NK-92 treated with Interleukin-12 subunit alpha and Interleukin-12 subunit beta, amount 100 ng/mL, for 24 hours (cell line): ENCODE measurements around the gene PIK3C2B.

Experiments
- DNase-seq: peaks from one replicate; lab custom pipeline; 2025; lab: John Stamatoyannopoulos, UW

PIK3C2B gene

DNA sequence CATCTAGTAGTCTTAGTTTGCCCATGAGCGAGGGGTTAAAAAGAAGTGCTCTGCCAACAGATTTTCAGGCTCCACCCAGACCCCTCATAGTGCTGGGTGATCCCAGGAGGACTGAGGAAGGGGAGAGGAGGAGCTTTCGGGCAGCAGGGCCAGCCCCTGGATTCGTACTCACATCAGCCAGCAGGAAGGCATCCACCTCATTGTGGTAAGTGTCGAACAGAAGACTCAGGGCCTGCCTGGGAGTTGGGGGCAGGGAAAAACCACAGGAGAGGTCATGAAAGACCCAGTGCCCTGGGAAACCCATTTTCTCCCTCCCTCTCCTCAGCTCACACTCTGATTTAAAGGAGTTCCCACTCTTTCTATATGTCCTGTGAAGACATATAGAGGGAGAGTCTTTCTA is 34.9 kb downstream of the PIK3C2B start:
- DNase-seq, result no peak

DNA sequence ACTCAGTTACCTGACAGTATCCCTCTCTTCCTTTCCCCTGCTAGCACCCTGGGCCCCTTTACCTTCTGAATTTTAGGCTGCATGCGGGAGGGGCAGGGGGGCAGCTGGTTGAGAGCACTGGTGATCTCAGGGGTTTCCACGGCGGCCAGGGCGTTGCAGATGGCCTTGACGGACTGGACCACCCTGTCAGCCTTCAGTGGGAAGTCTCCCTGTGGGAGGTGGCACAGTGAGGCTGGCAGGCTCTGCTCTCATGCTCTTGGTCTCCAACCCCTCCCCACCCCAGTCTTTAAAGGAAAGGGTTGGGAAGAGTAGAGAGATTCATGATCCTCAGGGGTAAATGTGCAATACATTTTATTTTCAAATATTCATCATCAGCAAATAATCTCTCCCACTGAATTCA is 36.9 kb downstream of the PIK3C2B start:
- DNase-seq, result no peak

DNA sequence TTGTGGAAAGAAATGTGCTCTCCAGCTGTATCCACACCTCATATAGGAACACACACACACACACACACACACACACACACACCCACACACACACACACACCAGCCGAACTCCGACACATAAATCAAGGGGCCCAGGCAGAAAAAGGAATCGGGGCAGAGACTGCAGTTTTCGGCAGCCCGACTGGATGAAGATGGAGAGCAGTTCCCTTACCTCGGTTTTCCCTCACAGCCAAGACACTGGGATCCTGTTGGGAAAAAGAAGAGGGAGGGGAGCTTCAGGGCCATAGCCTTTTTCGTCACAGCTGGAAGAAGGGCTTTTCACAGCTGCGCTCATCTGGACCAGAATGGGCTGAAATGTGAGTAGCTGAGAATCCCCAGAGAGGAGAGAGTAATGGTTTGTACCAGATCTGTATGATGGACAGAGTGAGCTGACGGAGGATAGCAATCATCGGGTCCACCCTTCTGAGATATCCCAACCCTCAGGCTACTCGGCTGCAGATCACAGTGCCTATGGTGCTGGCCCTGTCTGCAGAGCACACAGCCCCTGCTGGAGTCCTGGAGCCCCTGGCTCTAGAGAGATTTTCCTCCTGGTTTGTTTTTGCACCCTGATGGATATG is 37.7 kb downstream of the PIK3C2B start:
- no peak for DNase-seq

DNA sequence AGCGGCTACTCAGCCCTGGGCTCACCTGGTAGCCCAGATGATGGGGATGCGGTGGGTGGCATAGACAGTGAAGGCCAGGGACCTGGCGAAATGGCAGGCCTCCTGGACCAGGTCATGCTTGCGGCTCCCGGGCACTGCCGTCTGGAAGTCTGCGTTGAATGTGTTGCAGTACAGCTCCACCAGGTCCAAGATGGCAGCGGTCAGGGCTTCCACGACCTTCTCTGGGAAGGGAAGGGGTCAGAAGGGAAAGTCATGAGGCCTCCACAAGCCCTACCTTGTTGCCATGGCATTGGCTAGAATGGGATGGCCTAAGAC is 38.8 kb downstream of the PIK3C2B start:
- DNase-seq, result no peak

DNA sequence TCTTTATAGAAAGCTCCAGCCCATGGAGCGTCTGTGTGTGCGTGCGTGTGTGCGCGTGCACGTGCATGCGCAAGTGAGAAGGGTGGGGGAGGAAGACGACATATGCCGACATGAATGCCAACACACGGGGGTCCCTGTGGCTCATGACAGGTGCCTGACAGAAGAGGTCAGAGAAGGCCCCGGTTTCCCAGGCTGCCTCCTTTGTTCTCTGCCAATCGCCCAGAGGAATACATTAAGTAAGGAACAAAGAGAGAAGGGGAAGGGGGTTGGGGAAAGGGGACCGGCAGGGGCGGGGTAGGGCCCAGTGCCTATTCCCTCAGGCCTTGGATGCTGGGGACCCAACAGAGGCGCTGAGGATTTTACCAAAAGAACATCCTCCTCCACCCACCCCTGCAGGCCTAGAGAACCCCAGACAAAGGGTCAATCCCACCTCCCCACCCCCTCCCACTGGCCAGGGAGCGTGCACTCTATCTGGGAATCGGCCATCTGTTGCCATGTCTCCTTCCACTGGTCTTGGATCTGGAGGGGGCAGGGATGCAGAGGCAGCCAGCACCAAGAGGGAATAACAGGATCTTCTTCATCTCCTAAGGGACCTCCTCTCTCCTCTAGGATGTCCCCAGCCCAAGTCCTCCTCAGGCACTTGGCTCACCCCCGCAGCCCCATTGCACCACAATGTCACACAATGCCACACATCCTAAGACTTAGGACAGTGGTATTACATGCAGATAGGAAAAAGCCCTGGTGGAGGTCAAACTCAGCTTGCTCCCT is 39.4 kb downstream of the PIK3C2B start:
- DNase-seq, result no peak

- no peak for DNase-seq
Observed at GRCh38 chr1:204454476-204454875, 40.1 kb downstream of the PIK3C2B start.

DNA sequence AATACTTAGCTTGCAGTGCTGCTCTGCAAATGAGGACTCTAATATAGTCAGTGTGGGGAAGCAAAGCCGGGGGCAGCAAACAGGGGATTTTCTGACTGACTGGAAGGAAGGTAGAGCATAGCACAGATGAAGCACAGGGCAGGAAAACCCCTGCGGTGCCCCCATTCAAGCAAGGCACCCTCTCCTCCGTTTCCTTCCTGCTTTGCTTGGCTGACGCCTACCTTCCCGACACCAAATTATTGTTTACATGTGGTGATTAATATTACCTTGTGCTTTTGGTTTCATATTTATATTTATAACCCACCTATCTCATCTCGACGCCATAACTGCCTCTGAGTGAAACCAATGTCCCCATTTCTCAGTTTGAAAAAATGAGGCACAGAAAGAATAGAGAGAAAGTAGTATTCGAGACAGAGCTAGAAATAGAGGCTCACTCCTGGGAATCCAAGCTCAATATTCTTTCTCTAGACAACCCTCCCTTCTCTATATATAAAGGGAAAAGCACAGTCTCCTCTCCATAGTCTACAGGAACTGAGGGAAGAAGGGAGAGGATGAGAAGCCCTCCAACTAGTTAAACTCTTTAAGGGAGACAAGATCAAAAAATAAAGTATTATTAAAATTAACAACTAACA is 41.3 kb downstream of the PIK3C2B start:
- DNase-seq, result peak; percentile 39

GRCh38 chr1:204451352-204452124 is 43.1 kb downstream of the PIK3C2B start:
- DNase-seq, result no peak

DNA sequence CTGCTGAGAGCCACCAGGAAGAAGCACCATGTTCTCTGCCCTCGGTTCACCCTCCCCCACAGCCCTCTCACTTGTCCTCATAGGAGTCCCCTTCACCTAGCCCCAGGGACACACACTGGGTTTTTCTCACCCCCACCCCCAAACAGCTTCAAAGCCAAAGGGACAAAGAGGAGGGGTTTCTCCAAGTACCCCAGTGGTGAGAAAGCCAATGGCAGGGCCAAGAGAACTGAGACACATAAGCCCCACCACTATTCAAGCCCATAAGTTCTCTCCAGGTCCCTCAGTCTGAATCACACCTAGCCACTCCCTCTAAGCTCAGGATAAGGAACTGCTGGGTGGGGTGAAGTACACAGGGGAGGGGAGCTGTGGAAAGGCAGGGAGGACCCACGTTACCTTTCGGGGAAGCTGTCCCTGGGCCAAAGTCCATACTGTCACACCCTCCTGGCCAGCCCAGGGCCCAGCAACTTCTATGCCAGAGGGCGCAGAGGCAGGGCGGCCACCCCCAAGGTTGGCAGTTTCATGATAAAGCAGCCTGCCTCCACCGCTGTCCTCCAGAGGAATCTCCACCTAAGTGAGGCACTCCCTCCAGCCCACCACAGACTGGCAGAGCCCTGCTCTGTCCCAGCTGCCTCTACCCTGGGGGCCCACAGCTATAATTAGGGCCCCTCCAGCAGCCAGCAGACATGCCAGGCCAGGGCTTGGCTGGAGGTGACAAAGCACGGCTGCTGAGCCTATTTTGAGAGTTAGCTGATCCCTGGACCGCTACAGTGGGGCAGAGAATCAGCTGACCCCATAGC is 43.9 kb downstream of the PIK3C2B start:
- DNase-seq, result no peak

DNA sequence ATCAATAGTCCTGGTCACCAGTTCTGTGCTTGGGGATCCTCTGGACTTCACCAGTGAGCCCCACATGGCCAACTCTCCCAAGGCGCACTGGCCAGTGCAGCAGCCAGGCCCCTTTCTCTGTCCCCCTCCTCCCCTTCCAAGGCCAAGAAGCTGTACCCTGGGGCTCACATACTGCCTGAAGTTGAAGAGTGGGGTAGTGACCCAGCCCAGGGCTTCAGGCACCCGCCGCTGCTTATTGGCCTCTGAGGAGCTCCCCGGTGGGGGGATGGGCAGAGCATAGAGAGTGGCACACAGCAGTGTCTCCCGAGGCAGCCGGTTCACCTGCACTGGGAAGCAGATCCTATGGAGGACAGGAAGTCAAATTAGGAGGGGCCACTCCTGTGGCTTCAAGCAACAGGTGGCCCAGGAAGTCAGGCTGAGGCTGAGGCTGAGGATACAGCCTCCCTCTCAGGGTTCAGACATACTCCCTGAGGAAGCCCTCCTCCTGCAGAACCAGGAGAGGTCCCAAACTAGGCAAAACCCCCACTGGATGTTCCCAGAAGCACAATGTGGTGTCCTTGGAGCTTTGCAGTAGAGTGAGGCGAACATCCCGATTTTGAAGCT is 44.8 kb downstream of the PIK3C2B start:
- no peak for DNase-seq

DNA sequence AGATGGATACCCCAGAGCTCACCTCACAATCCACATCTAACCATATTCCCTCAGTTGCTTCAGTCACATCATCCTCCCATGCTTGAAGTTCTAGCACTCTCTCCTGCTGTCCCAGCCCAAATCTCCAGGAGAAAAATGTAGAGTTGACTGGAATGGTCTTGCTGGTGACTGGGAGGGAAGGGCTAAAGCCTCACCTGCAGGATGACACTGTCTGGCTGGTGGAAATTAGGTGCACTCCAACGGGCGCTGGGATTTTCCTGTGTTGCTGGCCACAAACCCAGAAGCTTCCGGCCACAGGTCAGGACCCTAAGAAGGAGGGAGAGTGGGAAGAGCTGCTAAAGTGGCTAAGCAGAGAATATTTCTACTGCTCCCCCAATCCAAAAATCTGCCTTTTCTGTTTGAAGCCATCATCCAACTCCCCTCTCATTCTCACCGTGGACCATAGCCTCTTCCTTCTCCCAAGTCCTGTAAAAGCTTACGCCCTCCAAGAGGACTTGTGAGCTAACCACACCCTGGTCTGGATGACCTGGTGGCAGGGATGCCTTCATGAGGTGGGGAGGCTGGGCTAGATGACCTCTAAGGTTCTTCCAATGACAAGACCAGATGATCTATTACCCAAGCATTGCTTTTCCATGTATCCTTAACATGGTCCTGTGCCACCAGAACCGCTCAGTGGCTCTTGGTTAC is 45.5 kb downstream of the PIK3C2B start:
- no peak for DNase-seq

GRCh38 chr1:204448344-204448964 is 46.2 kb downstream of the PIK3C2B start:
- DNase-seq, result no peak

- no peak for DNase-seq
Observed at GRCh38 chr1:204447736-204448135, 46.9 kb downstream of the PIK3C2B start.

DNA sequence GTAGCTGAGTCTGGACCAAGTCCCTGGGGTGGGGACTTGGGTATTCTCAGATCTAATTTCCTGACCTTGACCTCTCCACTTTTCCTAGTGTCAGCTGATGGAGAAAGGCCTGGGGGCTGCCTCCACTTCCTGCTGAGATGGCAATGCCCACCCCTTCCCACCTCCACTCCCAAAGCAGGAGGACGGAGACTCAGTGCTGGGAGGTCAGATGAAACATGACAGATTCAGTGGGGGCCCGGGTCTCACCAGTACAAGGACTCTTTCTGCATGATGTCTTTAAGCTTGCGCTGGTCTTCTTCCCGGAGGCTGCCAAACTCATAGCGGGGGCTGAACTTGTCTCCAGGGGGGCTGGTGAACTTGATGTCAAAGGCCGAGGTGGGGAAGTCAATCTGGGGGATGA is 47.4 kb downstream of the PIK3C2B start:
- DNase-seq, result no peak

- DNase-seq, result peak; percentile 42
Observed at GRCh38 chr1:204446413-204447111, 48.0 kb downstream of the PIK3C2B start.

DNA sequence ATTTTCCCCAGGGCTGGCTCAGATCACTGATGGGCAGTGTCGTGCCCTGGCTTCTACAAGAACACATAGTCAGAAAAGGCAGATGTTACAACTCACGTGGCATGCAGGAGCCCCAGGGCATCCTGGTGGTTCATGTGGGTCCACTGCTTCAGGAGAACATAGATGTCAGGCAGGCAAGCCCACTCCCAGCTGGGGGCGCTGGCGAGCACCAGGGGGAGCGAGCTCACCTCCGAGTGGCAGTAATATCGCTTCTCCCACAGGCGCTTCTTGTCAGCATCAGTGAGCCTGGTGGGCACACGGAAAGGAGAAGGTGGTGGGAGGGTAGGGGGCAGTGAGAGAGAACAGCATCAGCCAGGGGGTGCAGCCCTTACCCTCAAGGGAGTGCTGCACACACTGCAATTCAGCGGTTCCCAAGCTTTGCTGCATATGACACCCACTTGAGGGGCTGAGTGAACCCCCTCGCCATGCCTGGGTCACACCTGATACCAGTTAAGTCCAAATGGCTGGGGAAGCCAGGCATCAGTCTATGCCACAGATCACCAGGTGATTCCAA is 48.7 kb downstream of the PIK3C2B start:
- DNase-seq, result no peak
